DND-41 (cell line): ENCODE results near the gene RTP1.

ENCODE experiments used
- EZH2 ChIP-seq: IDR thresholded peaks from 3 replicates; pipeline ENCODE4 v1.6.1; 2012; ENCODE audit warnings: borderline replicate concordance, low read depth, mild to moderate bottlenecking, moderate library complexity, low read length, inconsistent platforms; ENCODE audit not compliant: severe bottlenecking
- TF ChIP-seq, protein P1 (sequence below): IDR thresholded peaks from 2 replicates; pipeline ENCODE4 v1.5.1; 2012; ENCODE audit warnings: borderline replicate concordance, low read length, moderate library complexity, mild to moderate bottlenecking; ENCODE audit not compliant: poor library complexity, severe bottlenecking; ENCODE audit errors: extremely low read depth

DNA sequence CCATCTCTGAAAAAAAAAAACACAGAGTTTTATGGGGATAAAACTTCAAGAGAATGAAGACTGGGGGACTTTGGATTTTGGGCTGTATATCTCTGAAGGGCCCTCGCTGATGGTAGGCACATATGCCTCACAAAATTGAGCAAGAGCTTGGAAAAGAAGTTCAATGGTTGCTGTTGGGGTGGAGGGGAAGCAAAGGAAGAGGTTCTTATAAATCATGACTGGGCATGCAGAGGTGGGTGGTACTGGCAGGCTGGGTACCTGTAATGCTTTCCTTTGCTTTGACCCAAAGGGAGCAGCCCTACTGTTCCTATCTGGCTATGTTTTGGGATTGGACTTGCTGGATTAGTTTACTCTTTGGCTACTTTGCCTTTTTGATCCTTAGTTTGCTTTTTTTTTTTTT lies 6.0 kb upstream of the RTP1 start:
- TF ChIP-seq, protein P1, sequence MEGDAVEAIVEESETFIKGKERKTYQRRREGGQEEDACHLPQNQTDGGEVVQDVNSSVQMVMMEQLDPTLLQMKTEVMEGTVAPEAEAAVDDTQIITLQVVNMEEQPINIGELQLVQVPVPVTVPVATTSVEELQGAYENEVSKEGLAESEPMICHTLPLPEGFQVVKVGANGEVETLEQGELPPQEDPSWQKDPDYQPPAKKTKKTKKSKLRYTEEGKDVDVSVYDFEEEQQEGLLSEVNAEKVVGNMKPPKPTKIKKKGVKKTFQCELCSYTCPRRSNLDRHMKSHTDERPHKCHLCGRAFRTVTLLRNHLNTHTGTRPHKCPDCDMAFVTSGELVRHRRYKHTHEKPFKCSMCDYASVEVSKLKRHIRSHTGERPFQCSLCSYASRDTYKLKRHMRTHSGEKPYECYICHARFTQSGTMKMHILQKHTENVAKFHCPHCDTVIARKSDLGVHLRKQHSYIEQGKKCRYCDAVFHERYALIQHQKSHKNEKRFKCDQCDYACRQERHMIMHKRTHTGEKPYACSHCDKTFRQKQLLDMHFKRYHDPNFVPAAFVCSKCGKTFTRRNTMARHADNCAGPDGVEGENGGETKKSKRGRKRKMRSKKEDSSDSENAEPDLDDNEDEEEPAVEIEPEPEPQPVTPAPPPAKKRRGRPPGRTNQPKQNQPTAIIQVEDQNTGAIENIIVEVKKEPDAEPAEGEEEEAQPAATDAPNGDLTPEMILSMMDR = no peak
- TF ChIP-seq EZH2 = no peak
